Measurements from ENCODE around the gene WHRN. TPM values are rescaled to one million over a fixed set of nuclear protein-coding genes. Genes with fewer than 3 reads are reported as not detected.

Gene WHRN
- total RNA-seq, 2 donors from 2014 or later = 18.2 to 32.6 TPM

GRCh38 chr9:114506082-114506390 lies 763 bp upstream of the WHRN start:
- DNase-seq (no peak), ATAC-seq (no peak)
- H3K9me3 ChIP-seq (ENCODE audit: control insufficient read depth, low read length, poor library complexity, severe bottlenecking) = no peaks in the 10 kb centered on the region
- H3K36me3 Mint-ChIP-seq (ENCODE audit: low read depth) = no peaks in the 10 kb centered on the region
- H3K27me3 Mint-ChIP-seq = peaks cover 40% of the 10 kb centered on the region
- peak overlapping the region; percentile 89 for H3K27ac Mint-ChIP-seq
- peaks cover 17% of the 10 kb centered on the region for H3K4me1 Mint-ChIP-seq
- peak overlapping the region; percentile 86 for H3K4me3 Mint-ChIP-seq

GRCh38 chr9:114504341-114505186 lies 709 bp downstream of the WHRN start:
- Mint-ChIP-seq H3K4me3 (peak overlapping the region; percentile 86), H3K27ac (peak overlapping the region; percentile 89), H3K4me1 (peaks cover 17% of the 10 kb centered on the region), H3K36me3 (ENCODE audit: low read depth) (no peaks in the 10 kb centered on the region), H3K27me3 (peaks cover 26% of the 10 kb centered on the region)
- peak; percentile 21 to 39 (median 25) for DNase-seq
- H3K9me3 ChIP-seq (ENCODE audit: control insufficient read depth, low read length, poor library complexity, severe bottlenecking) = no peaks in the 10 kb centered on the region
- peak; percentile 20 for ATAC-seq

- no peaks in the 10 kb centered on the region for H3K9me3 ChIP-seq (ENCODE audit: control insufficient read depth, low read length, poor library complexity, severe bottlenecking)
- Mint-ChIP-seq H3K27ac (peak overlapping the region; percentile 32), H3K4me3 (peak overlapping the region; percentile 83), H3K4me1 (peaks cover 17% of the 10 kb centered on the region), H3K27me3 (peaks cover 17% of the 10 kb centered on the region), H3K36me3 (ENCODE audit: low read depth) (no peaks in the 10 kb centered on the region)
- no peak for ATAC-seq
- no peak for DNase-seq
Measured at GRCh38 chr9:114503522-114504340, 1.5 kb downstream of the WHRN start.

GRCh38 chr9:114503009-114503408 lies 2.3 kb downstream of the WHRN start:
- H3K36me3 Mint-ChIP-seq (ENCODE audit: low read depth) = no peaks in the 10 kb centered on the region
- peaks cover 10% of the 10 kb centered on the region for H3K27me3 Mint-ChIP-seq
- peak overlapping the region; percentile 77 for H3K27ac Mint-ChIP-seq
- ATAC-seq (no peak), DNase-seq (no peak)
- H3K4me3 Mint-ChIP-seq = peak overlapping the region; percentile 41
- peaks cover 17% of the 10 kb centered on the region for H3K4me1 Mint-ChIP-seq
- no peaks in the 10 kb centered on the region for H3K9me3 ChIP-seq (ENCODE audit: control insufficient read depth, low read length, poor library complexity, severe bottlenecking)

- Mint-ChIP-seq H3K27me3 (peaks cover under 1% of the 10 kb centered on the region), H3K36me3 (ENCODE audit: low read depth) (no peaks in the 10 kb centered on the region), H3K4me1 (peaks cover 16% of the 10 kb centered on the region), H3K27ac (peak overlapping the region; percentile 77), H3K4me3 (peak overlapping the region; percentile 55)
- DNase-seq = no peak
- H3K9me3 ChIP-seq (ENCODE audit: control insufficient read depth, low read length, poor library complexity, severe bottlenecking) = no peaks in the 10 kb centered on the region
- no peak for ATAC-seq
Measured at GRCh38 chr9:114501796-114502682, 3.2 kb downstream of the WHRN start.

- DNase-seq = no peak
- ATAC-seq = no peak
- H3K4me1 Mint-ChIP-seq = peaks cover 18% of the 10 kb centered on the region
- no peak overlapping the region for H3K4me3 Mint-ChIP-seq
- no peaks in the 10 kb centered on the region for H3K9me3 ChIP-seq (ENCODE audit: control insufficient read depth, low read length, poor library complexity, severe bottlenecking)
- peak overlapping the region; percentile 77 for H3K27ac Mint-ChIP-seq
- H3K36me3 Mint-ChIP-seq (ENCODE audit: low read depth) = no peaks in the 10 kb centered on the region
- H3K27me3 Mint-ChIP-seq = no peaks in the 10 kb centered on the region
Measured at GRCh38 chr9:114500697-114501292, 4.5 kb downstream of the WHRN start.

GRCh38 chr9:114499941-114500696 lies 5.2 kb downstream of the WHRN start:
- Mint-ChIP-seq H3K4me3 (peak overlapping the region; percentile 19), H3K4me1 (peaks cover 21% of the 10 kb centered on the region), H3K27ac (peak overlapping the region; percentile 34), H3K36me3 (ENCODE audit: low read depth) (peaks cover 2% of the 10 kb centered on the region), H3K27me3 (peaks cover 2% of the 10 kb centered on the region)
- DNase-seq (no peak), ATAC-seq (no peak)
- no peaks in the 10 kb centered on the region for H3K9me3 ChIP-seq (ENCODE audit: control insufficient read depth, low read length, poor library complexity, severe bottlenecking)

- Mint-ChIP-seq H3K4me3 (no peak overlapping the region), H3K27me3 (peaks cover 8% of the 10 kb centered on the region), H3K4me1 (peaks cover 23% of the 10 kb centered on the region), H3K36me3 (ENCODE audit: low read depth) (peaks cover 2% of the 10 kb centered on the region), H3K27ac (peak overlapping the region; percentile 34)
- no peaks in the 10 kb centered on the region for H3K9me3 ChIP-seq (ENCODE audit: control insufficient read depth, low read length, poor library complexity, severe bottlenecking)
- ATAC-seq (no peak), DNase-seq (no peak)
Measured at GRCh38 chr9:114499528-114499927, 5.7 kb downstream of the WHRN start.

- no peak for DNase-seq
- peaks cover 8% of the 10 kb centered on the region for H3K27me3 Mint-ChIP-seq
- H3K36me3 Mint-ChIP-seq (ENCODE audit: low read depth) = peaks cover 2% of the 10 kb centered on the region
- H3K9me3 ChIP-seq (ENCODE audit: control insufficient read depth, low read length, poor library complexity, severe bottlenecking) = no peaks in the 10 kb centered on the region
- no peak for ATAC-seq
- H3K4me3 Mint-ChIP-seq = no peak overlapping the region
- H3K4me1 Mint-ChIP-seq = peaks cover 21% of the 10 kb centered on the region
- H3K27ac Mint-ChIP-seq = peak overlapping the region; percentile 77
Measured at GRCh38 chr9:114497727-114498382, 7.4 kb downstream of the WHRN start.

GRCh38 chr9:114497236-114497635 lies 8.0 kb downstream of the WHRN start:
- H3K4me3 Mint-ChIP-seq = no peak overlapping the region
- DNase-seq = no peak

GRCh38 chr9:114496011-114496410 lies 9.3 kb downstream of the WHRN start:
- ATAC-seq (no peak), DNase-seq (no peak)
- Mint-ChIP-seq H3K4me3 (no peak overlapping the region), H3K27me3 (peaks cover 8% of the 10 kb centered on the region), H3K27ac (peak overlapping the region; percentile 80), H3K4me1 (peaks cover 21% of the 10 kb centered on the region), H3K36me3 (ENCODE audit: low read depth) (peaks cover 2% of the 10 kb centered on the region)
- no peaks in the 10 kb centered on the region for H3K9me3 ChIP-seq (ENCODE audit: control insufficient read depth, low read length, poor library complexity, severe bottlenecking)

More at GRCh38 chr9:114497236-114497635, 8.0 kb downstream of the WHRN start:
- H3K9me3 ChIP-seq (ENCODE audit: control insufficient read depth, low read length, poor library complexity, severe bottlenecking) = no peaks in the 10 kb centered on the region
- Mint-ChIP-seq H3K27me3 (peaks cover 8% of the 10 kb centered on the region), H3K36me3 (ENCODE audit: low read depth) (peaks cover 2% of the 10 kb centered on the region), H3K4me1 (peaks cover 21% of the 10 kb centered on the region), H3K27ac (peak overlapping the region; percentile 77)
- ATAC-seq = no peak

Data from T-helper 17 cell (primary cell).